Transverse colon (tissue), 4 donors: ENCODE data around the gene GGTLC3. TPM values are rescaled to one million over a fixed set of nuclear protein-coding genes. Genes with fewer than 3 reads are reported as not detected.
"Not testable (repeated sequence)": the region's sequence is repeated elsewhere in the genome, so short reads cannot be mapped to it uniquely, and the experiment has no call there.

Experiments
- DNase-seq: peaks from one replicate; pipeline ENCODE4 v3.0.0-alpha.2; 2019
- H3K27ac ChIP-seq, 4 donors: fragments of 200-600 bp; sonication (generic); 2 replicates each; pipeline ENCODE4 v1.5.1; 2016 to 2018; ENCODE audit warnings: inconsistent platforms in 4 of 4
- H3K27me3 ChIP-seq: fragments of 200-600 bp; sonication (generic); 2 replicates; pipeline ENCODE4 v1.5.1; 2017; ENCODE audit warnings: inconsistent platforms
- H3K36me3 ChIP-seq, 4 donors: fragments of 200-600 bp; sonication (generic); 2 replicates each; pipeline ENCODE4 v1.5.1; 2017 to 2019; ENCODE audit warnings: inconsistent platforms in 4 of 4
- H3K4me1 ChIP-seq, 4 donors: fragments of 200-600 bp; sonication (generic); 2 replicates each; pipeline ENCODE4 v1.5.1; 2017 to 2020; ENCODE audit warnings: inconsistent platforms in 4 of 4
- H3K4me3 ChIP-seq, 4 donors: fragments of 200-600 bp; sonication (generic); 1 replicate in 1 of 4; 2 replicates in 3 of 4; pipeline versions ENCODE4 v1.5.1 to v1.6.1; 2017 to 2019; ENCODE audit warnings: inconsistent platforms in 4 of 4
- H3K9me3 ChIP-seq, 2 donors: fragments of 200-600 bp; sonication (generic); 2 replicates each; pipeline ENCODE4 v1.5.1; 2017 to 2019; ENCODE audit warnings: inconsistent platforms in 2 of 2
- WGBS, 2 donors: methylation state at CpG; one replicate each; pipeline ENCODE4 v1.1.5; 2018; ENCODE audit warnings: low coverage in 1 of 2; 5-methylcytosine and 5-hydroxymethylcytosine counted together
- in situ Hi-C, 4 donors: fragments of 200-750 bp; cut with MboI; loops; one replicate each; pipeline versions ENCODE4 v1.15.0 to v1.15.1; 2017; ENCODE audit warnings: low sequenced_read_pairs in 3 of 4, low pct_ligation_motif_present in 1 of 4, low pct_unique_long_range_greater_than_20kb in 1 of 4
- intact Hi-C: fragments of 100-400 bp; cut with DNase I; formaldehyde crosslinking; loops from one replicate; pipeline ENCODE4 v1.15.1; 2023; ENCODE audit warnings: low total_unique reads
- total RNA-seq, 4 donors: library from RNA; depleted of rRNA; stranded (reverse); fragments of >200 nt; gene quantifications; one replicate each; pipeline ENCODE4 v1.1.0, GENCODE V29; 2016

Gene GGTLC3
- total RNA-seq, 4 donors from 2014 or later = not detected

- H3K27me3 ChIP-seq, H3K4me1 ChIP-seq, H3K4me3 ChIP-seq, intact Hi-C loops, in situ Hi-C loops, H3K9me3 ChIP-seq, H3K27ac ChIP-seq, H3K36me3 ChIP-seq, DNase-seq: not testable (repeated sequence)
- WGBS, 2 donors = 51% methylated on average over 5 of the region's 10 CpGs; no CpG with 5 or more reads in 1 of the 2 donors
These were observed 5.6 kb downstream of the GGTLC3 start for GRCh38 chr22:18512378-18512777.

DNA sequence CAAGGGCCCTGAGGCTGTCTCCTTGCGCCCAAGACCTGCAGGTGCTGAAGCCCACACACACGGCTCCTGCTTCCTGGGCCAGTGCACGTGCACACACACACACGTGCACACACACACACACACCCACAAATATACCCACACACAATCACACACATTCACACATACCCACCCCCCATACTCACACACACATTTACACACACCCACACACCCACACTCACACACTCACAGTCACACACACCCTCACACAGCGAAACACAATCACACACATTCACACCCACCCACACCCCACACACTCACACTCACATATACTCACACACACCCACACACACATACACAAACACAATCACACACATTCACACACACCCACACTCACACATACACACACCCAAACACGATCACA lies 6.6 kb downstream of the GGTLC3 start:
- H3K9me3 ChIP-seq, H3K36me3 ChIP-seq, H3K27me3 ChIP-seq, H3K4me3 ChIP-seq, H3K27ac ChIP-seq, H3K4me1 ChIP-seq, in situ Hi-C loops, DNase-seq, intact Hi-C loops: not testable (repeated sequence)
- WGBS, 2 donors = 63% methylated on average over 2 of the region's 6 CpGs; no CpG with 5 or more reads in 1 of the 2 donors

GRCh38 chr22:18496227-18496626 lies 21.7 kb downstream of the GGTLC3 start:
- DNase-seq, H3K36me3 ChIP-seq, H3K4me1 ChIP-seq, H3K9me3 ChIP-seq, H3K27me3 ChIP-seq, intact Hi-C loops, H3K4me3 ChIP-seq, in situ Hi-C loops, H3K27ac ChIP-seq: not testable (repeated sequence)
- no CpG with 5 or more reads among the region's 3 CpGs for WGBS, 2 donors

Other genes with a start within 250 kb of the GGTLC3 start
- 10 to 100 TPM in 1 of 4 donors, 1 to 10 TPM in 1, not detected in 2; 4.2 to 49.2 TPM for gene TMEM191B, start 9.6 kb upstream of the GGTLC3 start, total RNA-seq
- under 1 TPM in 2 of 4 donors, not detected in 2; 0.27 to 0.64 TPM for gene RIMBP3, start 93.8 kb upstream of the GGTLC3 start, total RNA-seq